Stromal cell of bone marrow (primary cell): ENCODE data around the gene NPM3.

ENCODE experiments used
- DNase-seq: peaks from one replicate; pipeline ENCODE4 v3.0.0-alpha.2; 2012; ENCODE audit warnings: low read depth

Gene NPM3

GRCh38 chr10:101774589-101775272, 8.5 kb downstream of the NPM3 start:
- DNase-seq: no peak

GRCh38 chr10:101773923-101774588, 9.2 kb downstream of the NPM3 start:
- no peak for DNase-seq

- no peak for DNase-seq
Measured at GRCh38 chr10:101772895-101773761, 10.1 kb downstream of the NPM3 start.

GRCh38 chr10:101772017-101772894, 11.0 kb downstream of the NPM3 start:
- DNase-seq: no peak

DNA sequence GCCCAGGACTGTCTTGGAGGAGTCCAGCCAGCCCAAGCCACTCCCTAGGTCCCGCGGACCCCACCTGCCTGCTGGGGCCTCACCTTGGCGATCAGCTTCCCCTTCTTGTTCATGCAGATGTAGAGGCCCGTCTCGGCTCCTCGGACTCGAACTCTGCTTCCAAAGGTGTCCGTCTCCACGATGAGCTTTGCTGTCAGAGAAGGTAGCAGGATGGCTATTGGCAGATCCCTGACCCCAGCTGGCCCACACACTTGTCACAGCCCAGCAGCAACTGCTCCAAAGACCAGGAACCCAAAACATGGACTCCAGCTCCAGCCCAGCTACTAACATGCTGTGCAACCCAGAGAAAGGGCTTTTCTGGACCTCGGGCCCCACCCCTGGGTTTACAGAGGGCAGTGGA, 11.9 kb downstream of the NPM3 start:
- no peak for DNase-seq

DNA sequence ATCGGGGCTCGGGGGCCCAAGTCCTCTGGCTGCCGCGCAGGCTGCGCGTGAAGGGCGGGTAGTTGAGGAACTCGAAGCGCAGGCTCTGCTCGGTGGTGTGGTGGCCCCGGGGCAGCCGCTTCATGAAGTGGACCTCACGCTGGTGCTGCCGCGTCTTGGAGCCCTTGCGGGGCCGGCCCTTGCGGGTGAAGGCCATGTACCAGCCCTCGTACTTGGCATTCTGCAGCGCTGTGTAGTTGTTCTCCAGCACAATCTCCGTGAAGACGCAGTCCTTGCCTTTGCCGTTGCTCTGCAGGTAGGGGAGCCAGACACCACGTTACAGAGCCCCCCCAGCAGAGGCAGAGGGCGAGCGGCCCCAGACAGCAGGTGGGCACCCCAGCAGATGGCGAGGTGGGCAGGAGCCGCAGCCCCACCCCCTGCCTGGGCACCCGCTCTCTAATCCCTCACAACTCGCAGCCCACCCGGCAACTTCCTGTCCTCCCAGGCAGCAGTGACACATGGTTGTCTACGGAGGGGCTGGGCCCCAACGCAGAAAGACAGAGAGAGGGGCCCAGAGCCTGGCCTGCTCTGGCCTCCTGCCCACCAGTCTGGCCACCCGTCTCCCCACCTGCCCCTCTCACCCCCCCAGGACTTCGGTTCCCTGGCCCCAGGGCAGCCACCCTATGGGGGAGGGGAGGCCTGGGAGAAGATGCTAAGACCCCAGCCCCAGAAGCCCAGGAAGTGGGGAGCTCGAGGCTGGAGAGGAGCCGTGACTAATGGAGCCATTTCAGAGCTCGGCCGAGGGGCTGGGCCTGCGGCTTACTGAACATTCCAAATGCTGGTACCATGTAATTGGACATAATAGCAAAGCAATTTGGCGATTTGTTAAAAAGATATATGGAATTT, 12.7 kb downstream of the NPM3 start:
- no peak for DNase-seq

- DNase-seq: no peak
Measured at GRCh38 chr10:101769541-101770180, 13.6 kb downstream of the NPM3 start.

- no peak for DNase-seq
Measured at GRCh38 chr10:101768791-101769170, 14.5 kb downstream of the NPM3 start.

GRCh38 chr10:101767966-101768790, 15.1 kb downstream of the NPM3 start:
- no peak for DNase-seq

GRCh38 chr10:101767600-101767945, 15.7 kb downstream of the NPM3 start:
- DNase-seq: no peak

- DNase-seq: no peak
Measured at GRCh38 chr10:101766753-101767599, 16.3 kb downstream of the NPM3 start.

DNA sequence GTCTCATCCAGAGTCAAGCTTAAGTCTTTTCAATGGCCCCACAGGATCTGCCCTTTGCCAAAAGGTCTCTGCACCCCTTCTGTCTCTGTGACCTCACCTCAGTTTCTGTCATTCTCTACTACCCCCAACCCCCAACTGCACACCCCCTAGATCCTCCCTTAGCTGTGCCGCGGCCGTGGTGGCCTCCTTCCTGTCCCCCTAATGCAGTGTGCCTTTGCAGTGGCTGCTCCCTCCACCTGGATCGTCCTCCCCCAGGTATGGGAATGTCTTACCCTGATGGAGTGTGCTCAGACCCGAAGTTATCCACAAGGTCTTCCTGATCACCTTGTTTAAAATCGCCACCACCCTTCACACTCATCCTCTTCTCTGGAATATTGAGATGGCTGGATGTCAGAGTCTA, 16.9 kb downstream of the NPM3 start:
- no peak for DNase-seq

DNA sequence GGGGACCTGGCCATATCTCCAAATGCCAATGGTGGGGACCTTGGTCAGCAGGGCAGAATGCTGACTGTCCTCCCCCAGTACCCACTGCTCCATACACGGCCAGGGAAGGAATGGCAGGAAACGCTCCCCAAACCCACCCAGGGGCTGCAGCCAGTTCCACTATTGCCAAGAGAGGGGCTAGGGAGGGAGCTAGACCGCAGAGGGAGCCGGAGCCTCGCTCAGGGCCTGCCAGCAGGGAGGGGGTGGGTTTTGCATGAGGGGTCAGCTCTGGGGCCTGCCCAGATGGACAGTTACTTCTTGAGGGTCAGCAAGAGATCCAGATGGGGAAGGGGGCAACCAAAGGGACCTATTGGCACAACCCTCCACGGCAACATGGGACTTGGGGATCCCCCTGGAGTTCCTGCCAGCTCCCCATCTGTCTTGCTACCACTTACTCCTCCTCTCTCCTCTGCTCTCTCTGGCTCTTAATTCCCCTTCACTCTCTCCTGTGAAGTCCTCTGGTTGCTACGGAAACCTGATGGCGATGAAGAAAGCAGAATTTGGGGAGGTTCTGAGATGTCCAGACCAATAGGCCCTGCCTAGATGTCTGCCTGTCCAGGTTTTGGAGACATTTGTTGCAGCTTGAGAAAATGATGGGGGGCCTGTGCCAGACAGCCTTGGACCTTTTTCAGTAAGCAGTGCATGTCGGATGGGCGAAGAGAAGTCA, 20.0 kb downstream of the NPM3 start:
- DNase-seq: no peak

- no peak for DNase-seq
Measured at GRCh38 chr10:101762736-101763135, 20.5 kb downstream of the NPM3 start.

GRCh38 chr10:101761226-101761625, 22.0 kb downstream of the NPM3 start:
- no peak for DNase-seq

DNA sequence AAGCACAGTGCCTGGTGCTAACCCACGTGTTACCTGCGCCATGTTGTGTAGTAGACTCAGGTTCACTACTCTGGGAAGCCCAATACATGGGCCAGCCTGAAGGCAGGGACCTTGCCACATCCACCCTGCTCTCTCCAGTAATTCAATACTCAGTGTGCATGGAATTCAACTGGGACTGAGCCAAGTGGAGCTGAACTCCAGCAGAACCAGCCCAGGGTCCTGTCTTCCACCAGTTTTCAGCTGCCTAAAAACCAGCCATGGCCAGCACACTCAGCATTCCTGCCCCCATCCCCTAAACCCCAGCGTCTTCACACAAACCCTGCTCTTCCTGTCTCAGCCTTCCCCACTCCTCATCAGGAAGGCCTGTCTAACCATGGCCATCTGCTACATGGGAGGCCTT, 22.7 kb downstream of the NPM3 start:
- DNase-seq: no peak

DNA sequence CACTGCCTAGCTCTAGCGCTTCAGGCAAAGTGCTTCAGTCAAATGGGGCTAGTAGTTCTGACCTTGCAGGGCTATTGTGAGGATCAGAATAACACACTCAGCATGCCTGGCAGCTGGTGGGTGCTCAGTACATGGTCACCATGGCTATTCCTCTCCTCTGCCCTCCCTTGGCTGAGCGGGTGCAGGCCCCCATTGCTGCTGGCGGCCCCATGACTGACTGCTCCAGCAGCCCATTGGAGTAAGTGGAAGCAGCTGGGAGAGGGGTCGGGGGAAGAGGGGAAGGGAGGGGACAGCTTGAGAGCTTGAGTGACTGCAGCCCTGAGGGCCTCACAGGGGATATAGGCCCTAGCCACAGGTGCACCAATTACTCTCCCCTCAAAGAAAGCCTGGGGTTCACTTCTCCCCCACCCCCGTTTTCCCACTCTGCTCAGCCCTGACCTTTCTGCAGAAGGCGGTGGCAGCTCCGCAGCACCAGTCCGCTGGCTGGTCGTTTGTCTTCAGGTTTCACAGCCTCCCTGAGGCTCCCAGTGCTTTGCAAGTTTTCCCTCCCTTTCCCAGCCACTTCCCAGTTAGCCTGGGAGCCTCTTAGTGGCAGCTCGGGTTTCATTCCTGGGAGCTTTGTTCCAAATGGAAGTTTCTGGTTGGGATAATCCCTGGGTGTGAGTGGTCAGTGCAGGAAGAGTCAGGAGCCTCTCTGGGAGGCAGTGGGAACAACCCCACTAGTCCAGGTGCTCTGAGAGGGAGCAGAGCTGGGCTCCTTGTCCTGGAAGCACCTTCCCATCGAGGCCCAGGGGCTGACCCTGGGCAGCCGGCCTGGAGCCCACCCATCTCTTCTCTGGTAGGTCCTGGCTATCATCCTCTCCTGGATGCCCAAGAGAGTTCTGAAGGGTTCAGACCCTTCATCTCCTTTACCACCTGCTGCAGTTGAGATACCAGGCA, 23.7 kb downstream of the NPM3 start:
- DNase-seq: no peak
